ENCODE measurements around the gene PCNT. TPM values are rescaled to one million over a fixed set of nuclear protein-coding genes. Genes with fewer than 3 reads are reported as not detected.

Gene PCNT
- total RNA-seq, 2 experiments from 2014 or later = 54.4 to 55.5 TPM

- no peak for DNase-seq
- H3K4me1 ChIP-seq (ENCODE audit: insufficient read depth, low read length) = peaks cover 4% of the 10 kb centered on the region
- ChIA-PET CTCF (no interaction called here), POLR2A (no interaction called here)
- H3K36me3 ChIP-seq (ENCODE audit: insufficient read depth, low read length) = peaks cover 5% of the 10 kb centered on the region
- no peaks in the 10 kb centered on the region for H3K27me3 ChIP-seq (ENCODE audit: control insufficient read depth in 1 of 2, insufficient read depth in 2 of 2, low read length in 2 of 2)
- Mint-ChIP-seq H3K4me1 (ENCODE audit: low read depth) (peaks cover 44% of the 10 kb centered on the region), H3K36me3 (ENCODE audit: low read depth) (peaks cover 48% of the 10 kb centered on the region), H3K27ac (peak overlapping the region; percentile 24), H3K9me3 (no peaks in the 10 kb centered on the region), H3K4me3 (no peak overlapping the region), H3K27me3 (no peaks in the 10 kb centered on the region)
- intact Hi-C loops (cut with DNase I, micrococcal nuclease) = no loop called here
- no peaks in the 10 kb centered on the region for H3K9me3 ChIP-seq (ENCODE audit: control insufficient read depth in 1 of 2, insufficient read depth in 1 of 2, low read length in 2 of 2)
- no peak for TF ChIP-seq CTCF (IDR thresholded peaks at IDR 0.05)
- H3K4me3 ChIP-seq (ENCODE audit: low read length) = no peak overlapping the region
- no peak for ATAC-seq (ENCODE audit: poor library complexity)
- no peak overlapping the region for H3K27ac ChIP-seq (ENCODE audit: low read depth in 1 of 2, low read length in 2 of 2)
Measured at GRCh38 chr21:46465651-46466050, 141.7 kb downstream of the PCNT start.

- H3K4me3 ChIP-seq (ENCODE audit: low read length) = no peak overlapping the region
- no peaks in the 10 kb centered on the region for H3K27me3 Mint-ChIP-seq
- peaks cover 11% of the 10 kb centered on the region for H3K4me1 ChIP-seq (ENCODE audit: insufficient read depth, low read length)
- no peaks in the 10 kb centered on the region for H3K9me3 Mint-ChIP-seq
- DNase-seq (no peak), ATAC-seq (ENCODE audit: poor library complexity) (no peak)
- peaks cover 48% of the 10 kb centered on the region for H3K4me1 Mint-ChIP-seq (ENCODE audit: low read depth)
- intact Hi-C loops (cut with DNase I, micrococcal nuclease) = no loop called here
- peak overlapping the region; percentile 56 for H3K27ac Mint-ChIP-seq
- peaks cover 58% of the 10 kb centered on the region for H3K36me3 Mint-ChIP-seq (ENCODE audit: low read depth)
- no peak overlapping the region for H3K4me3 Mint-ChIP-seq
- ChIA-PET CTCF (interaction anchor here (1.2 kb wide), 1 partner anchor 10 kb away, joined by 3 read pairs; no protein-coding TSS in a partner anchor), POLR2A (interaction anchor here (1.2 to 2.0 kb wide), 3 partner anchors 8 to 167 kb away, joined by 3 to 8 read pairs (median 3); partner anchors contain the start of gene DIP2A)
- H3K27ac ChIP-seq (ENCODE audit: low read depth in 1 of 2, low read length in 2 of 2) = no peak overlapping the region
- H3K36me3 ChIP-seq (ENCODE audit: insufficient read depth, low read length) = peaks cover 3% of the 10 kb centered on the region
- H3K27me3 ChIP-seq (ENCODE audit: control insufficient read depth in 1 of 2, insufficient read depth in 2 of 2, low read length in 2 of 2) = no peaks in the 10 kb centered on the region
- no peak for TF ChIP-seq CTCF (IDR thresholded peaks at IDR 0.05)
- H3K9me3 ChIP-seq (ENCODE audit: control insufficient read depth in 1 of 2, insufficient read depth in 1 of 2, low read length in 2 of 2) = no peaks in the 10 kb centered on the region
Measured at GRCh38 chr21:46468108-46468774, 144.3 kb downstream of the PCNT start.

- Histone ChIP-seq H3K4me3 (ENCODE audit: low read length) (no peak overlapping the region), H3K36me3 (ENCODE audit: insufficient read depth, low read length) (peaks cover 2% of the 10 kb centered on the region), H3K27me3 (ENCODE audit: control insufficient read depth in 1 of 2, insufficient read depth in 2 of 2, low read length in 2 of 2) (no peaks in the 10 kb centered on the region), H3K27ac (ENCODE audit: low read depth in 1 of 2, low read length in 2 of 2) (no peak overlapping the region), H3K9me3 (ENCODE audit: control insufficient read depth in 1 of 2, insufficient read depth in 1 of 2, low read length in 2 of 2) (no peaks in the 10 kb centered on the region), H3K4me1 (ENCODE audit: insufficient read depth, low read length) (peaks cover 11% of the 10 kb centered on the region)
- Mint-ChIP-seq H3K36me3 (ENCODE audit: low read depth) (peaks cover 51% of the 10 kb centered on the region), H3K27ac (peak overlapping the region; percentile 56), H3K4me1 (ENCODE audit: low read depth) (peaks cover 53% of the 10 kb centered on the region), H3K9me3 (no peaks in the 10 kb centered on the region), H3K4me3 (no peak overlapping the region), H3K27me3 (no peaks in the 10 kb centered on the region)
- intact Hi-C loops (cut with DNase I, micrococcal nuclease) = no loop called here
- DNase-seq (no peak), ATAC-seq (ENCODE audit: poor library complexity) (no peak)
- CTCF ChIA-PET = interaction anchor here (0.7 kb wide), 1 partner anchor 170 kb away, joined by 3 read pairs; no protein-coding TSS in a partner anchor
- POLR2A ChIA-PET = interaction anchor here (1.2 to 4.0 kb wide), 3 partner anchors 9 to 165 kb away, joined by 3 to 10 read pairs (median 3); partner anchors contain the start of gene DIP2A
- no peak for TF ChIP-seq CTCF (IDR thresholded peaks at IDR 0.05)
Measured at GRCh38 chr21:46469275-46469674, 145.3 kb downstream of the PCNT start.
